22Rv1 (cell line): ENCODE data around the gene TMEM30A.

Experiments used
- H3K27ac ChIP-seq: fragments of 450-650 bp; 2 replicates; pipeline ENCODE4 v1.5.1; 2017
- ZFX ChIP-seq: fragments of 450-650 bp; IDR thresholded peaks from 2 replicates; pipeline ENCODE4 v1.6.1; 2017; ENCODE audit warnings: antibody characterized with exemption, borderline replicate concordance
- TF ChIP-seq, protein P1 (sequence below): fragments of 450-650 bp; IDR thresholded peaks from 2 replicates; pipeline ENCODE4 v1.5.1; 2017; ENCODE audit warnings: mild to moderate bottlenecking

The TMEM30A gene

DNA sequence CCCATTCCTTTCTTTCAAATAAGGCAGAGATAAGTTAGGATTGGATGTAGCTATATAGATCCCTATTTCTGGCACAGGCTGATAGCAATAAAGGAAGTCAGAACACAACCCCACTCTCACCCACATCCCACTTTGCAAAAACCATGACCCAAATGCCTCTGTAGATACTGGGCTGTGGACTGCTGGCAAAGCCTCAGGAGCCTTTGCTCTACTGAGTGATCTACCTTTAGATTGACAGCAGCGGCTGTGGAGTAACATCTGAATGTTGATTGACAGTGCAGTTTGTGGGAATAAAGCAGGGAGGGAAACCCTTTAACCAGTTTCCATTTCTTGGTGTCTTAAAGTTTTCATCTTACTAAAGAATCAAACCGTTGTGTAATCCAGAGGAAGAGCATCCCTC, 6.7 kb upstream of the TMEM30A start:
- TF ChIP-seq, protein P1, sequence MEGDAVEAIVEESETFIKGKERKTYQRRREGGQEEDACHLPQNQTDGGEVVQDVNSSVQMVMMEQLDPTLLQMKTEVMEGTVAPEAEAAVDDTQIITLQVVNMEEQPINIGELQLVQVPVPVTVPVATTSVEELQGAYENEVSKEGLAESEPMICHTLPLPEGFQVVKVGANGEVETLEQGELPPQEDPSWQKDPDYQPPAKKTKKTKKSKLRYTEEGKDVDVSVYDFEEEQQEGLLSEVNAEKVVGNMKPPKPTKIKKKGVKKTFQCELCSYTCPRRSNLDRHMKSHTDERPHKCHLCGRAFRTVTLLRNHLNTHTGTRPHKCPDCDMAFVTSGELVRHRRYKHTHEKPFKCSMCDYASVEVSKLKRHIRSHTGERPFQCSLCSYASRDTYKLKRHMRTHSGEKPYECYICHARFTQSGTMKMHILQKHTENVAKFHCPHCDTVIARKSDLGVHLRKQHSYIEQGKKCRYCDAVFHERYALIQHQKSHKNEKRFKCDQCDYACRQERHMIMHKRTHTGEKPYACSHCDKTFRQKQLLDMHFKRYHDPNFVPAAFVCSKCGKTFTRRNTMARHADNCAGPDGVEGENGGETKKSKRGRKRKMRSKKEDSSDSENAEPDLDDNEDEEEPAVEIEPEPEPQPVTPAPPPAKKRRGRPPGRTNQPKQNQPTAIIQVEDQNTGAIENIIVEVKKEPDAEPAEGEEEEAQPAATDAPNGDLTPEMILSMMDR: no peak
- no peak for TF ChIP-seq ZFX
- no peak overlapping the region for H3K27ac ChIP-seq

DNA sequence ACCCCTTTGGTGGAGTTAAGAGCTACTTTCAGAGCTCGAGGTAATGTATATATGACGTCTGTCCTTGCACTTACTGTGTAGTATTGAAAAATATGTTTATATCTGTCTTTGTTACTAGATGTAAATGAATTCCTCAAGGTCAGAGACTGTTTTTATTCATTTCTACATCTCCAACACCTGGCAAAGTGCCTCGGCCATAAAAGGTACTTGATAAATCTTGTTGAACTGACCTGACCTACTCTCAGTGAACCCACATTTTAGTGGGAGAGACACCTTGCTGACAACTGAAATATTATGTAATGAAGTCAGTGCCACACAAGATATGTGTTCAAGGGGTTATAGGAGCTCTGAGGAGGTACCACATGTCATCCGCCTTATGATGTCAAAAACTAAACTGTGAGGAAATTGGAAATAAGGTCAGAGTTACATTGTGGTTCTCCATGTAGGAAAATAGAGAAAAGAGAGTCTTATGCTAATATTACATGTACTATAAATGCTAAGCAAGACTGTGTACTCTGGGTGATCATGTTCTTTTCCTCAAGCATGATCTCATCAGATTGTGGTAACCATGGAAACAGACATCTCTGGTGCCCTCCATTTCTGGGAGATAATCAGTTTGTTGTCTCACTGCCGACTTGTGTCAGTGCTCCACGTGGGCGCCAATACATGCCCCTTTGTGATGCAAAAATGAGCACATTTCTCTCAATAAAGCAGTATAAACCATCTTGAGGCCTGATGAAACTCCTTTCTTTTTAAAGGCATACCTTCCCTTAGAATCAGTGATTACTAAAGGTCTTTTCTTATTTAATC, 5.7 kb upstream of the TMEM30A start:
- TF ChIP-seq, protein P1: no peak
- no peak for TF ChIP-seq ZFX
- H3K27ac ChIP-seq: no peak overlapping the region

DNA sequence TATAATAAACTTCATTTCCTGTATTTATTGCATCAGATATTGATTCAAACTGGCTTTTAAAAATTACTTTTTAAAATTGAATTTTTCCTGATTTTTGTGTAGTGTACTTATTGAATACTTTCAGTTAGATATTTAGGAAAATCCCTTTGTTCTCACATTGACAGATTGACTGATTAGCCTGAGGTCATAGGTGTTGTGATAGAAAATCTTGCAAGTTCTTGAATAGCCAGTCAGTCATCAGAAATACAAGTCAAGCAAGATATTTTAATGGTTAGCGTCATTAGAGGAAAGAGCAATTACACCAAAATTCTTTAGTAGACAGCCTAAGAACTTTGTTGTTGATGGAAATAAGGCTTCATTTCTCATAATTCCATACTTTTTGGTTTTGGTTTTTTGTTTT, 3.4 kb upstream of the TMEM30A start:
- TF ChIP-seq ZFX: no peak
- TF ChIP-seq, protein P1: no peak

DNA sequence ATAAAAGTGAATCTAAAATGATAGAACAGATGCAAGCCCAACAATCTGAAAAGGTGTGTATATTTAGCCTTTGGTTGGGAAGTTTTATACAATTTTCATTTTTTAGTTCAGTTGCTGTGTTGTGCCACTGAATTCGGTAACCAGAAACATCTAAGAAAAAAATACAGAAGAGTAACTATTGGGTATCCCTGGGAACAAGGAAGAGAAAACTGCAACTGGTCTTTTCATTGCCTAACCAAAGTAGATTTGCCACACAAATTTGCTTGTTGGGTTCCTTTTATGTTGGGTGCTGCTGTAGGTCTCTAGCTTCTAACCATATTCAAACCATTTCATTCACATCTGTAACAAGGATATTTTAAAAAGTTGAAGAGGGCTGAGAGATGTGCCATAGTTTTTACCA, 2.8 kb upstream of the TMEM30A start:
- TF ChIP-seq, protein P1: no peak
- TF ChIP-seq ZFX: no peak
- H3K27ac ChIP-seq: no peak overlapping the region

More for the DNA sequence above, 3.4 kb upstream of the TMEM30A start:
- H3K27ac ChIP-seq: no peak overlapping the region

DNA sequence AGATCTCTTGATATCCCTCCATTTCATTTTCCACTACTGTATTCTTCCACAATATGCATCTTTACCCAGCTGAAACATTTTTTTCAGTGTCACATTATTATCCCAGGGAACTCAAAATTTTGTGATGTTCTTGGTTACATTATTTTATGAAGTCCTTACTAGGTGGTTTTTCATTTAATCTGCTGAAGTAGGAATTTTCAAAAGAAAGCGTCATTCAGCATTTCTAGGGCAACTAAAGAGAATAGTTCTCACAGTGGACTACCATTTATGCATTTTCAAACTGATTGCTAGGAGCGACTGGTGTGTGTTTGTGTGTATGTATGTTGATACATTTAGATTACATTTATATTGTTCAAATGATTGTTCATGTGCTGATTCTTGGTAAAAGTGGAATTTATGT, 2.4 kb upstream of the TMEM30A start:
- TF ChIP-seq, protein P1: no peak
- TF ChIP-seq ZFX: no peak
- no peak overlapping the region for H3K27ac ChIP-seq

DNA sequence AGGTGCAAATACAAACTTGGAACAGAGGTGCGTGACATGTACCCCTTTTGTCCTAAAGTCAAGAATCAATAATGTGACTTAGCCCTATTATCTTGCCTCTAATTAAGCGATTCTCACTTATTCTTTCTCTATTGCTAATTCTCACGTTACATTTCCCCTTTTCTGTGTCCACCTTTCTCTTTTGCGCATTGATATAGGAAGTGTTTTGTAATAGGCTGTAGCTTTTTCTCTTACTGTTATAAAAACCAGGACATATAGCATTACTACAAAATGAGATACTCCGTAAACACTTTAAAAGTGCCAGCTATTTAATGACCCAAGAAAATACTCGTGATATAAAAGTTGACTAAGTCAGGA, 669 bp upstream of the TMEM30A start:
- H3K27ac ChIP-seq: peak overlapping the region; percentile 97

More for the DNA sequence above, 669 bp upstream of the TMEM30A start:
- TF ChIP-seq ZFX: no peak
- TF ChIP-seq, protein P1: no peak
